Glutamatergic neuron (in vitro differentiated cells): ENCODE data around the gene SYNE3. TPM values are rescaled to one million over a fixed set of nuclear protein-coding genes. Genes with fewer than 3 reads are reported as not detected.

Source experiments
- DNase-seq: peaks from one replicate; pipeline ENCODE4 v3.0.0; 2022
- H3K27ac Mint-ChIP-seq: one replicate; pipeline ENCODE4 v1.8.0; 2020; ENCODE audit warnings: mild to moderate bottlenecking, mixed read lengths, inconsistent platforms; ENCODE audit not compliant: unreplicated experiment
- H3K27me3 Mint-ChIP-seq: one replicate; pipeline ENCODE4 v1.8.0; 2020; ENCODE audit warnings: mild to moderate bottlenecking, moderate library complexity, mixed read lengths, inconsistent platforms; ENCODE audit not compliant: unreplicated experiment
- H3K36me3 Mint-ChIP-seq: one replicate; pipeline ENCODE4 v1.8.0; 2020; ENCODE audit warnings: mild to moderate bottlenecking, mixed read lengths, inconsistent platforms; ENCODE audit not compliant: unreplicated experiment
- H3K4me1 Mint-ChIP-seq: one replicate; pipeline ENCODE4 v1.8.0; 2020; ENCODE audit warnings: mild to moderate bottlenecking, low read depth, mixed read lengths, inconsistent platforms; ENCODE audit not compliant: unreplicated experiment
- H3K4me3 Mint-ChIP-seq: one replicate; pipeline ENCODE4 v1.8.0; 2020; ENCODE audit warnings: mild to moderate bottlenecking, mixed read lengths, inconsistent platforms; ENCODE audit not compliant: unreplicated experiment
- H3K9me3 Mint-ChIP-seq: one replicate; pipeline ENCODE4 v1.8.0; 2020; ENCODE audit warnings: mild to moderate bottlenecking, moderate library complexity, mixed read lengths, inconsistent platforms; ENCODE audit not compliant: unreplicated experiment
- total RNA-seq: library from RNA; stranded (reverse); fragmentation: NEBNext Ultra II Directional; extraction: Animal tissue kit (Norgen Biotek cat#: 25700); gene quantifications from one replicate; pipeline ENCODE4 v1.2.1, GENCODE V29; 2021; ENCODE audit not compliant: unreplicated experiment
- TF ChIP-seq, protein P1 (sequence below): fragments of 200-600 bp; sonication (generic); IDR thresholded peaks from one replicate; pipeline ENCODE4 v1.5.0; 2021; ENCODE audit not compliant: partially characterized antibody, unreplicated experiment

SYNE3 gene
- total RNA-seq, 1 donor from 2014 or later = 7.1 TPM

DNA sequence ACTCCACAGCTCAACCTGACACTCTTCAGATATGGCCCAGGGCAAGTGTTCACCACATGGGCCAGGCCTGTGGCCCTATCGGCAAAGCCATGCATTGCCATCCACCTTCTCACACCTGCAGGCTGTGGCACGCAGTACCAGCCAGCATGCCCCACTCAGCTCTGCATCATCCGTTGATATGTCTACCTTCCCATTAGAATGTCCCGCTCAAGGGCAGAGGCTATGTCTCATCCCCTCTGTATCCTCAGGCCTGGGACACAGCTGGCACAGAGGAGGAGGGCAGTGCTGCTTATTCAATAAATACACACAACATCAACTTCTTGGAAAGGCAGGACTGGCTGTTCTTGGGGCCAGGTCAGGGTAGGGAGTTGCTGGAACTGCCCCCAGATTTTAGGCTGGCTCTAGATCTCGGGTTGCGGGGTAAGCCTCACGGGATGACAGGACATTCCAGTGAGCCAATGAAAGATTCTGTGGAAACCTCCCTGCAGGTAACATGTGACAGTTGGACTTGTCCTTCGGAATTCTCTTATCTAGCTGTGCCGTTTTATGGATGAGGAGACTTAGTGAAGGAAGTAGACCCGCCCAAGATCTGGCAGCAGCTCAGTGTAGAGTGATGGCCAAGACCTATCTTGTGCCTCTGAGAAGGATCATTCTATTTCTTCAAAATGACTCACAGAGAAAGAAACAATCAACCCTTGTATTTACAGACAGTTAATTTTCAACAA lies 25.6 kb downstream of the SYNE3 start:
- peaks cover 1% of the 10 kb centered on the region for H3K9me3 Mint-ChIP-seq
- no peak overlapping the region for H3K27ac Mint-ChIP-seq
- H3K36me3 Mint-ChIP-seq = peaks cover 5% of the 10 kb centered on the region

DNA sequence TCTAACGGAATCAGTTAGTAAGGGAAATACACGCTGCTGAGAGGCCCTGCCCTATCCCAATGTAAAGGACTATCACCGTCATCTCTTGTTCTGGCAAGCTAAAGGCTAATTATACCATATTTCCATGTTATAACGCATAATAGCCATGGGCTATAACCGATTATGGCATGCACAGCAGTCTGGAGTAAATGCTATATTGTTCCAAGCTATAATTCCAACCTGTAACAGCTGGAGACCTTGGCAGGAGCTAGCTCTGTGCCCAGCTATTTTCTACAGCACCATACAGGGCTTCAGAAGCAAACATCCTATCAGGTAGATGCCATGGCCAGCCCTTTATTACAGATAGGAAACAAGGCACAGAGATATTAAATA lies 26.3 kb downstream of the SYNE3 start:
- no peak overlapping the region for H3K4me3 Mint-ChIP-seq
- DNase-seq = no peak
- peaks cover 3% of the 10 kb centered on the region for H3K27me3 Mint-ChIP-seq

More for the DNA sequence above, 25.6 kb downstream of the SYNE3 start:
- DNase-seq = no peak
- Mint-ChIP-seq H3K4me1 (peaks cover 3% of the 10 kb centered on the region), H3K4me3 (no peak overlapping the region), H3K27me3 (peaks cover 2% of the 10 kb centered on the region)
- TF ChIP-seq, protein P1, sequence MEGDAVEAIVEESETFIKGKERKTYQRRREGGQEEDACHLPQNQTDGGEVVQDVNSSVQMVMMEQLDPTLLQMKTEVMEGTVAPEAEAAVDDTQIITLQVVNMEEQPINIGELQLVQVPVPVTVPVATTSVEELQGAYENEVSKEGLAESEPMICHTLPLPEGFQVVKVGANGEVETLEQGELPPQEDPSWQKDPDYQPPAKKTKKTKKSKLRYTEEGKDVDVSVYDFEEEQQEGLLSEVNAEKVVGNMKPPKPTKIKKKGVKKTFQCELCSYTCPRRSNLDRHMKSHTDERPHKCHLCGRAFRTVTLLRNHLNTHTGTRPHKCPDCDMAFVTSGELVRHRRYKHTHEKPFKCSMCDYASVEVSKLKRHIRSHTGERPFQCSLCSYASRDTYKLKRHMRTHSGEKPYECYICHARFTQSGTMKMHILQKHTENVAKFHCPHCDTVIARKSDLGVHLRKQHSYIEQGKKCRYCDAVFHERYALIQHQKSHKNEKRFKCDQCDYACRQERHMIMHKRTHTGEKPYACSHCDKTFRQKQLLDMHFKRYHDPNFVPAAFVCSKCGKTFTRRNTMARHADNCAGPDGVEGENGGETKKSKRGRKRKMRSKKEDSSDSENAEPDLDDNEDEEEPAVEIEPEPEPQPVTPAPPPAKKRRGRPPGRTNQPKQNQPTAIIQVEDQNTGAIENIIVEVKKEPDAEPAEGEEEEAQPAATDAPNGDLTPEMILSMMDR = no peak

DNA sequence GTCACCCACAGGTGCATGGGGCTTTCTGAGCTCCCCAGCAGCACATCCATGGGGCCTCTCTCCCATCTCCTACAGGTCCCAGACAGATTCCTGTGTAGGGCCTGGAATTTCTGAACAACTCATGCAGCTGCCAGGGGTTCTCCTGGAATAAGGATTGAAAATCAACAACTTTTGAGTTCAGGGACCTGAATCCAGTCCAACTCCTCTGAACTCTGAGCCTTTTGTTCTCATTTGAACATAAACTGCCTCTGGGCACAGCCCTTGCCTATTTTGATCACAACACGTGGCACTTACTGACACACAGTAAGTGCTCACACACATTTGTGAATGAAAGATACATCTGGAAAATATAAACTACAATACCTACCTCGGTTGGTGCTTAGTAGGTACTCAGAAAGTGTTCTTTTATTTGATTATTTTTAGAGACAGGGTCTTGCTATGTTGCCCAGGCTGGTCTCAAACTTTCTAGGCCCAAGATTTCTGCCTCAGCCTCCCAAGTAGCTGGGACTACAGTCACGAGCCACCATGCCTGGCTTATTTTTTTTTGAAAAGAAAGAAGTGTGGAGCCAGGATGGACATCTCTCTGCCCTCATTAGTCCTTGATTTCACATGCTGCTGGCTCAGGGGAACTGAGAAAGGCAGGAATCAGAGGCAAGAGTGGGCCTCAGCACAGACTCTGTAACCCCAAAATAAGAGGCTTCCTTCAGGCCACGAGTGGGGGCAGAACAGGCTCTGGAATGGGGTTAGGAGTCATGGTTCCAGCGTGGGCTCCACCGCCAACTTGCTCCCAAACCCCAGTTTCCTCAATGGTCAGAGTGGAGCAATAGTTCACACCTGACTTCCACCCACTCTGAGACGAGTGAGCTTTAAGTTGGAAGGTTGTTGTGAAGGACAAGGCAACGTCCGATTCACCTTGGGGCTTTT lies 27.0 kb downstream of the SYNE3 start:
- Mint-ChIP-seq H3K9me3 (peaks cover 3% of the 10 kb centered on the region), H3K4me3 (no peak overlapping the region), H3K36me3 (peaks cover 5% of the 10 kb centered on the region), H3K4me1 (peaks cover 12% of the 10 kb centered on the region), H3K27me3 (peaks cover 5% of the 10 kb centered on the region), H3K27ac (no peak overlapping the region)
- TF ChIP-seq, protein P1 = no peak
- DNase-seq = no peak

More for the DNA sequence above, 26.3 kb downstream of the SYNE3 start:
- TF ChIP-seq, protein P1 = no peak
- Mint-ChIP-seq H3K9me3 (peaks cover 1% of the 10 kb centered on the region), H3K27ac (no peak overlapping the region), H3K4me1 (peaks cover 9% of the 10 kb centered on the region), H3K36me3 (peaks cover 5% of the 10 kb centered on the region)

DNA sequence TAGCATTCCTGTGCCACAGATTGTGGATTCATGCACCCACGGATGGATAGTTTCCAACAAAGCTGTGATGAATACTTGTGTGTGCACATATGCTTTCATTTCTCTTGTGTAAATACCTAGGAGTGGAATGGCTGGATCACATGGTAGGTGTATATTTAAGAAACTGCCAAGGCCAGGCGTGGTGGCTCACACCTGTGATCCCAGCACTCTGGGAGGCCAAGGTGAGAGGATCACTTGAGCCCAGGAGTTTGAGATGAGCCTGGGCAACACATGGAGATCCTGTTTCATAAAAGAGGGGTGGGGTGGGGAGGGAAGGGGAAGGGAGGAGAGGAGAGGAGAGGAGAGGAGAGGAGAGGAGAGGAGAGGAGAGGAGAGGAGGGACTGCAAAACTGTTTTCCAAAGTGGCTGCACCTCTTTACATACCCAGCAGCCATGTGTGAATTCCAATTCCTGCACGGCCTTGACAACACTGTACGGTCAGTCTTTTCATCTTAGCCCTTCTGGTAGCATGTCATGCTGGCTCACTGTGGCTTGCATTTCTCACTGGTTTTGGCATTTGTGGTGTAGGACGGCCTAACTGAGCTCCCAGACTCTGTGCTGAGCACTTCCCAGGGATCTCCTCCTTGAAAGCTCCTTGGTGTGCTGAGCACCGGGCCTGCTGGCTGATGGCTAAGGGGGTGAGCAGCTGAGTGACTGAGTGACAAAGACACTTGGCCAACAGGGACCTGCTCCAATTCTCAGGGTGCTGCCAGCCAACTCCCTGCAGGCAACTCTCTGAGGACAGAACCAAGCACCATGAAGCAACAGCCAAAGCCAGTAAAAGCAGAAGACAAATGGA lies 27.9 kb downstream of the SYNE3 start:
- Mint-ChIP-seq H3K4me1 (peaks cover 12% of the 10 kb centered on the region), H3K27me3 (peaks cover 6% of the 10 kb centered on the region), H3K36me3 (peaks cover 5% of the 10 kb centered on the region), H3K9me3 (peaks cover 3% of the 10 kb centered on the region), H3K4me3 (no peak overlapping the region), H3K27ac (no peak overlapping the region)
- TF ChIP-seq, protein P1 = no peak
- no peak for DNase-seq
